Keratinocyte (primary cell): ENCODE results near the gene RSAD1.

Source experiments
- EZH2 ChIP-seq: IDR thresholded peaks from one replicate; pipeline ENCODE4 v1.6.1; 2012; ENCODE audit warnings: inconsistent platforms, mild to moderate bottlenecking, low read length, moderate library complexity
- TF ChIP-seq, protein P1 (sequence below), 3 experiments: IDR thresholded peaks in 1 of 3; conservative IDR thresholded peaks in 1 of 3; optimal IDR thresholded peaks in 1 of 3; 2 replicates in 2 of 3; 3 replicates in 1 of 3; pipeline versions ENCODE3 to v1.5.1; 2011; ENCODE audit warnings: low read length in 3 of 3, mild to moderate bottlenecking in 3 of 3, moderate library complexity in 2 of 3, control low read depth in 1 of 3, inconsistent platforms in 1 of 3; ENCODE audit not compliant: insufficient read depth in 2 of 3; ENCODE audit errors: extremely low read depth in 1 of 3

DNA sequence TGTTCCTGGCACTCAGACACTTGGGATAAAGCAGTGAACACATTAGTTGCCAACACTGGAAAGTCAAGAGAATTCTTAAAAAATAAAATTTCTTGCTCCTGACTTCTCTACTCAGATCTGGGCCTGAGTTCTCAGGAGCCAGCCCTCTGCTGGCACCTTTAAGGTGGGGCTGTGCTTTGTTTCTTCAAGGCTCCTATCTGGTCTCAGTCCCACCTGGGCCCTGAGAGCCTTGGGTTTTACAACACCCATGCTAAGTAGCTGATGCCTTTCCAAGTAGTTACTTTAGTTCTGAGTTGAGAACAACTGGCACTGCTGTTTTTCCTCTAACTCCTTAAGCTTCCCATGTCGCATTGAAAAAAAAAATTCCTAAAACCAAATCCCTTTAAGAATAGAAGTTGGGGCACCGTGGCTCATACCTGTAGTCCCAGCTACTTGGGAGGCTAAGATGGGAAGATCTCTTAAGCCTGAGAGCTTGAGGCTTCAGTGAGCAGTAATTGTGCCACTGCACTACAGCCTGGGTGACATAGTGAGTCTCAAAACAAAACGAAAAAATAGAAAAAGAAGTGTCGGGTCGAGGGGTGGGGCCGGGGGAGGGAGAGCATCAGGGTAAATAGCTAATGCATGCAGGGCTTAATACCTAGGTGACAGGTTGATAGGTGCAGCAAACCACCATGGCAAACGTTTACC is 26.6 kb upstream of the RSAD1 start:
- TF ChIP-seq, protein P1, sequence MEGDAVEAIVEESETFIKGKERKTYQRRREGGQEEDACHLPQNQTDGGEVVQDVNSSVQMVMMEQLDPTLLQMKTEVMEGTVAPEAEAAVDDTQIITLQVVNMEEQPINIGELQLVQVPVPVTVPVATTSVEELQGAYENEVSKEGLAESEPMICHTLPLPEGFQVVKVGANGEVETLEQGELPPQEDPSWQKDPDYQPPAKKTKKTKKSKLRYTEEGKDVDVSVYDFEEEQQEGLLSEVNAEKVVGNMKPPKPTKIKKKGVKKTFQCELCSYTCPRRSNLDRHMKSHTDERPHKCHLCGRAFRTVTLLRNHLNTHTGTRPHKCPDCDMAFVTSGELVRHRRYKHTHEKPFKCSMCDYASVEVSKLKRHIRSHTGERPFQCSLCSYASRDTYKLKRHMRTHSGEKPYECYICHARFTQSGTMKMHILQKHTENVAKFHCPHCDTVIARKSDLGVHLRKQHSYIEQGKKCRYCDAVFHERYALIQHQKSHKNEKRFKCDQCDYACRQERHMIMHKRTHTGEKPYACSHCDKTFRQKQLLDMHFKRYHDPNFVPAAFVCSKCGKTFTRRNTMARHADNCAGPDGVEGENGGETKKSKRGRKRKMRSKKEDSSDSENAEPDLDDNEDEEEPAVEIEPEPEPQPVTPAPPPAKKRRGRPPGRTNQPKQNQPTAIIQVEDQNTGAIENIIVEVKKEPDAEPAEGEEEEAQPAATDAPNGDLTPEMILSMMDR (optimal IDR thresholded peaks at IDR 0.05 in 1 of 3, IDR thresholded peaks at IDR 0.05 in 1 of 3, conservative IDR thresholded peaks at IDR 0.05 in 1 of 3; ENCODE audit: extremely low read depth in 1 of 3, insufficient read depth in 2 of 3, low read length in 3 of 3), result no peak
- TF ChIP-seq EZH2, result no peak
